HCT116 (cell line): ENCODE measurements around the gene KCTD1.

Source experiments
- CTCF ChIP-seq, 3 experiments: fragments of 200-600 bp in 1 of 3; sonication (generic) in 1 of 3; IDR thresholded peaks in 2 of 3; conservative IDR thresholded peaks in 1 of 3; 2 replicates each; pipeline ENCODE4 v1.5.1; 2012 to 2017; ENCODE audit warnings: low read depth in 2 of 3, low read length in 2 of 3, antibody characterized with exemption in 1 of 3, borderline replicate concordance in 1 of 3, control low read depth in 1 of 3, mild to moderate bottlenecking in 1 of 3, mixed read lengths in 1 of 3, mixed run types in 1 of 3, moderate library complexity in 1 of 3; ENCODE audit not compliant: insufficient read depth in 1 of 3
- EZH2phosphoT487 ChIP-seq: fragments of 200-600 bp; IDR thresholded peaks from 2 replicates; pipeline ENCODE4 v1.6.1; 2018; ENCODE audit warnings: antibody characterized with exemption, borderline replicate concordance

GRCh38 chr18:26460449-26461091 is 87.8 kb downstream of the KCTD1 start:
- TF ChIP-seq EZH2phosphoT487: no peak
- TF ChIP-seq CTCF (IDR thresholded peaks at IDR 0.05 in 2 of 3, conservative IDR thresholded peaks at IDR 0.05 in 1 of 3; ENCODE audit: borderline replicate concordance in 1 of 3, insufficient read depth in 1 of 3, low read depth in 2 of 3, low read length in 2 of 3): no peak
